Fibroblast of mammary gland (primary cell): ENCODE data around the gene SYCP1.

Experiments
- DNase-seq: peaks from one replicate; pipeline ENCODE4 v3.0.0-alpha.2; 2010; ENCODE audit warnings: low read depth
- H3K4me3 ChIP-seq: 2 replicates; pipeline ENCODE4 v1.5.1; 2011; ENCODE audit warnings: low read depth, mild to moderate bottlenecking, low read length, moderate library complexity; ENCODE audit not compliant: control insufficient read depth
- TF ChIP-seq, protein P1 (sequence below): conservative IDR thresholded peaks from 2 replicates; pipeline ENCODE4 v1.5.1; 2011; ENCODE audit warnings: low read depth, low read length, inconsistent platforms; ENCODE audit not compliant: control insufficient read depth, insufficient read depth

SYCP1 gene

GRCh38 chr1:114959423-114959822, 104.8 kb downstream of the SYCP1 start:
- TF ChIP-seq, protein P1, sequence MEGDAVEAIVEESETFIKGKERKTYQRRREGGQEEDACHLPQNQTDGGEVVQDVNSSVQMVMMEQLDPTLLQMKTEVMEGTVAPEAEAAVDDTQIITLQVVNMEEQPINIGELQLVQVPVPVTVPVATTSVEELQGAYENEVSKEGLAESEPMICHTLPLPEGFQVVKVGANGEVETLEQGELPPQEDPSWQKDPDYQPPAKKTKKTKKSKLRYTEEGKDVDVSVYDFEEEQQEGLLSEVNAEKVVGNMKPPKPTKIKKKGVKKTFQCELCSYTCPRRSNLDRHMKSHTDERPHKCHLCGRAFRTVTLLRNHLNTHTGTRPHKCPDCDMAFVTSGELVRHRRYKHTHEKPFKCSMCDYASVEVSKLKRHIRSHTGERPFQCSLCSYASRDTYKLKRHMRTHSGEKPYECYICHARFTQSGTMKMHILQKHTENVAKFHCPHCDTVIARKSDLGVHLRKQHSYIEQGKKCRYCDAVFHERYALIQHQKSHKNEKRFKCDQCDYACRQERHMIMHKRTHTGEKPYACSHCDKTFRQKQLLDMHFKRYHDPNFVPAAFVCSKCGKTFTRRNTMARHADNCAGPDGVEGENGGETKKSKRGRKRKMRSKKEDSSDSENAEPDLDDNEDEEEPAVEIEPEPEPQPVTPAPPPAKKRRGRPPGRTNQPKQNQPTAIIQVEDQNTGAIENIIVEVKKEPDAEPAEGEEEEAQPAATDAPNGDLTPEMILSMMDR, result no peak

GRCh38 chr1:114976891-114977290, 122.2 kb downstream of the SYCP1 start:
- DNase-seq, result no peak
- no peak overlapping the region for H3K4me3 ChIP-seq
- TF ChIP-seq, protein P1, result no peak

More at GRCh38 chr1:114959423-114959822, 104.8 kb downstream of the SYCP1 start:
- DNase-seq, result no peak
- no peak overlapping the region for H3K4me3 ChIP-seq

- H3K4me3 ChIP-seq, result no peak overlapping the region
- TF ChIP-seq, protein P1, result peak; percentile 75
- DNase-seq, result peak; percentile 60
These were observed 124.7 kb downstream of the SYCP1 start for GRCh38 chr1:114979278-114979891.

DNA sequence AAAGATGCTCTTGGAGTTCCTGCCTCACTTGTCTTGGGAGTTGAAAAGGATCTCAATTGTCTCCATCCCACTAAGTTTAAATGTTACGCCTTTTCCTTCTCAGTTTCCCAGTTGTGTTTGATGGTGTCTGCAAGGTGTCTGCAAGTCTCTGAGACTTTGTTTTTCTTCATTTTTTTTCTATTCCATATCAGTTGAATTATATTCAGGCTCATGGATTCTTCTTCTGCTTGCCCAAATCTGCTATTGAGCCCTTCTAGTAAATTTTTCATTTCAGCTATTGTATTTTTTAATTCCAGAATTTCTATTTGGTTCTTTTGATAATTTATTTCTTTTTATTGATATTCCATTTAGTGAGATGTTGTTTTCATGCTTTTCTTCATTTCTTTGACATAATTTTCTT, 127.6 kb downstream of the SYCP1 start:
- no peak overlapping the region for H3K4me3 ChIP-seq
- no peak for DNase-seq
- TF ChIP-seq, protein P1, result no peak

DNA sequence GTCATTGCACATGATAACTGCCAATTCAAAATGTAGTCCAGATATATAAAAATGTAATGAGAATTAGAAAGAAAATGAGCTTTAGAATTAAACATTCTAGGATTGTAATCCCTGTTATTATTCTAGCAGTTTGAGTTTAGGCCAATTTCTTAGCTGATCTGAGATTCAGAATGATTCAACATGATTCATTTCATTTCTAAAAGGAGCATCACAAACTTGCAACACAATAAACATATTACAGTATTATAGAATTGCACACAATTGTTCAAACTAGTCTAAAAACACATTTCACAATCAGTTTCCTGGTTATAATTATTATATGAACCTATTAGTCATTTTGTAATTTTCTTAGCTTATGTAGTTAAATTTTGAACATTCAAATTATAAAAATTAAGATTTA, 131.6 kb downstream of the SYCP1 start:
- H3K4me3 ChIP-seq, result no peak overlapping the region
- TF ChIP-seq, protein P1, result no peak
- DNase-seq, result peak; percentile 64

DNA sequence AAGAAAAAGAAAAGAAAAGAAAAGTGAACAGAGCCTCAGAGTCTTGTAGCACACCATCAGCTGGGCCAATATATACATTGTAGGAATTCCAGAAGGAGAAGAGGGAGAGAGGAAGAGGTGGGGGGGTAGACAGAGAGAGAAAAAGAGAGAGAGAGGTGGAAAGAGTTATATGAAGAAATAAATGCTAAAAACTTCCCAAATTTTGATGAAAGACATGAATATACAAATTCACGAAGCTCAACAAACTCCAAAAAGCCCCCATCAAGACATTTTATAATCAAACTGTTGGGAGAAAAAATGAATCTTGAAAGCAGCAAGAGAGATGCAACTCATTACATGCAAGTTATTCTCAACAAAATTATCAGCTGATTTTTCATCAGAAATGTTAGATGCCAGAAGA, 133.4 kb downstream of the SYCP1 start:
- TF ChIP-seq, protein P1, result no peak
- H3K4me3 ChIP-seq, result no peak overlapping the region
- no peak for DNase-seq
